Activated naive CD4-positive, alpha-beta T cell treated with Interleukin-2 at 50 U/mL for 16 hours (primary cell): ENCODE measurements around the gene PRKN.

ENCODE experiments used
- DNase-seq: peaks from one replicate; pipeline ENCODE4 v3.0.0-alpha.2; 2020

PRKN gene

DNA sequence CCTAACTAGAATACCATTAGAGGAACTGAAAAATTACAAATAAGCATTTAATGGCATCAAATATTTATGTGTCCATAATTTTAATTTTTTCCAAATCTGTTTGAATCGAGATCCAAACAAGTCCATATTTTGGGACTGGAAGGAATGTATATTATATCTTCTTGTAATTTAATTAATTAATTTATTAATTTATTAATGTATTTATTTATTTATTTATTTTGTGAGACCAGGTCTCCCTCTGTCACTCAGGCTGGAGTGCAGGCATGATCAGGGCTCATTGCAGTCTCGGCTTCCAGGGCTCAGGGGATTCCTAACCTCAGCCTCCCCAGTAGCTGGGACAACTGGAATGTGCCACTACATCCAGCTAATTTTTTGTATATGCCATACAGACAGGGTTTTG, 453.6 kb downstream of the PRKN start:
- DNase-seq = no peak

DNA sequence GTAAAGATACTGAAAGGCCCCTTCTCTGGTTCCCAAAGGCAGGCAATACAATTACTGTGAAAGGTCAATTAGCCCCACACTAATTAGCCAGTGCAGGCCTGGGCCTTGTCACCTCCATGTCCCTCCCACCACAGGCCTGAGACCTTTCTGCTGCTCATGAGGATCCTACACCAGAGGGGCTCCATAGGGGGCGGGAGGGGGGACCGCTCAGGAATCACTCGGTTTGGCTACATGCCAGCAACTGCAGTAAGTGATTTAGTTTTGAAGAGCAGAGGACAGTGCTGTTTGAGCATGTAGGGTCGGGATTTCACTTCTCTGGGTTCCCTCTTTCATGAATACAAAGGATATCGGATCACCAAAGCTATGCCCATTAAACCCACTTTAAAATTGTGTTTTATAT, 455.6 kb downstream of the PRKN start:
- no peak for DNase-seq

DNA sequence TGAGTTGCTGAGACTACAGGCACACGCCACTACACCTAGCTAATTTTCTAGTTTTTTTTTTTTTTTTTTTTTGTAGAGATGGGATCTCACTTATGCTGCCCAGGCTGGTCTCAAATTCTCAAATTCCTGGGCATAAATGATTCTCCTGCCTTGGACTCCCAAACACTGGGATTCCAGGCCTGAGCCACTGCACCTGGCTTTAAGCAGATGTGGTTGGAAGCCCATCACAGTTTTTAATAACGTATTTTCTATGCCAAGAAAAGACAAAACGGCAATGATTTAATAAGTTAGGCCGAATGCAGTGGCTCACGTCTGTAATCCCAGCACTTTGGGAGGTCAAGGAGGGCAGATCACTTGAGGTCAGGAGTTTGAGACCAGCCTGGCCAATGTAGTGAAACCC, 456.6 kb downstream of the PRKN start:
- no peak for DNase-seq

DNA sequence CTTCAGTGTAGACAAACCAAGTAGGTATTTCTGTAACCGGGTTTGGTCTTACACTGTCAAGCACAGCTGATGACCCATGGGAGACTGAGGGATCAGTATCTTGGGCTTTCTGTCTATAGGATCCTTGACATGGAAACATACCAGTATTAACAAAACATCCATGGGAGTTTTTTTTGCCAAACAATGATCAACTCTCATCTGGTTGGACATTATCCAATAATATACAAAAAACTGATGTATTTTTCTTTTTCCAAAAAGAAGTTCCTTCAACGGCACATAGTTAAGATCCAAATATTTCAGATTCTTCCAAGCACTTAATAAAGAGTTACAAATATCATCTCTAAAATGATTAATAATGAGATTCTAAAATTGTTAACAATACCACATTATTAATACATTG, 459.9 kb downstream of the PRKN start:
- DNase-seq = no peak

DNA sequence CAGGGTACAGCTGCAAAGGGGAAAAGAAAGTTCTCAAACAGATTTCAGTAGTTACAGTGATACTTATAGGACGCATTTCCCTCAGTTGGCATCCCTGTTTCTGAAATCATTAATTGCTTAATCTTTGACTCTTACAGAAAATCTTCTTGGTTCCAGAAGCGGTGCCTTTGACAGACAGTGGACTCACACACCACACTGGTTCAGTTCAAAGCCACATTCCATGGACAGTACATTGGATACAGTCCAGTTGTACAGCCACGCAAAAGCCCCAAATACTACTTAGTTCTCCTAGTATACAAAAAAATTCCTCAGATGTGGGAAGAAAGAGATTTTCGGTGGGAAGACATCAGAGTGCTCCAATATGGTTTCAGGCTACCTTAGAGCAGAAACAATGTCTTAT, 460.4 kb downstream of the PRKN start:
- no peak for DNase-seq

DNA sequence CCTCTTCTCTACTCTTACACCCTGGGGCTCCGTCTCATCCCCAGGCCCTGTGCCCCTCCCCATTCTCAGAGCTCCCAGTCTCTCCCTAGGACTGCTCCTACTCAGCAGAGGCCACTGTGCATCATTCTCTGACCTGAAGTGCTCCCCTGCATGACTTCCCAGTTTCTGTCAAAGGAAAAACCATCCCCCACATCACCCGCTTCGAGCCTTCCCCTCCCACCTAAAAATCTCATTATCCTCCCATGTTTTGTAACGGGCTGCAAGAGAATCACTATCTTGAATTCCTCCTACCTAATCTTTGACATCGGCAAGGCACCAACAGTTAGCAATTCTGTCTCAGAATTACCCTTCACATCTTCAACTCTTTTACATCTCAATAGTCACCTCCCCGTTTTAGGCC, 463.0 kb downstream of the PRKN start:
- no peak for DNase-seq

DNA sequence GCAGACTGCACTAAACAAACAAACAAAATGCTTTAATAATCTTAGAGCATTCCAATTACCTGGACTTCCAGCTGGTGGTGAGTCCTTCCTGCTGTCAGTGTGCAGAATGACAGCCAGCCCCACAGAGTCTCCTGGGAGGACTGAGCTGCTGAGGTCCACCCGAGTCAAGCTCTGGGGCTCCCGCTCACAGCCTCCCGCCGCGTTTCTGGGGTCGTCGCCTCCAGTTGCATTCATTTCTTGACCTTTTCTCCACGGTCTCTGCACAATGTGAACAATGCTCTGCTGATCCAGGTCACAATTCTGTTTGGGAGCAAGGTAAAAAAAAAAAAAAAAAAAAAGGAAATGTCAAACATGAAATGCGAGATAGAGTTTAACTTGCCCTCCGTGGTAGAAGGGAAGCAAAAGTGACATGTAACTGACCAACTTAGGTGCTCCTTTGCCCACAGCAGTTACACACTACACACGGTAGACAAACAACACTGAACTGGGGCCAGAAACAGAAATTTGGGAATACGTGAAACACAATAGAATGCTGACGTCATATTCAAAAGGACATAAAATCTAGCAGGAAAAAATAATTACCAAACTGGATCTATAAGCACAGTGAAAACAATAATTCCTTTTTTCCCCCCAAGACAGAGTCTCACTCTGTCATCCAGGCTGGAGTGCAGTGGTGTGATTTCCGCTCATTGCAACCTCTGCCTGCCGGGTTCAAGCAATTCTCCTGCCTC, 464.9 kb downstream of the PRKN start:
- no peak for DNase-seq

DNA sequence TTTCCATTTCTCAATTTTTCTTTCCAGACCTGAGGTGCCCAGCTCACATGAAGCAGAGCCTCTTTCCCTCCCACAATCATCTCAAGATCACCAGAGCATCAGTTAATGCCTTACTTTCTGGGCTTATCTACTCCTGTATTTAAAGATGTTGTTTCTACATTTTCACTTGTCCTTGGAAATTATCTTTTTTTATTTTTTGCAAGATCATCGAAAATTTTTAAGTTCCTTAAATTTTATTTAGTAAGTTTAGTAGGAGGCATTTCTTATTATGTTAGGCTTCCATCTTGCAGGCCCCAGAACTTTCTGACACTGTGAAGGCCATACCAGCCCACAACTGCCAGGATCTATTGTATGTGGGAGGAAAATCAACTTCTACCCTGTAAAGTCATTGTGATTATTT, 466.0 kb downstream of the PRKN start:
- DNase-seq = no peak

DNA sequence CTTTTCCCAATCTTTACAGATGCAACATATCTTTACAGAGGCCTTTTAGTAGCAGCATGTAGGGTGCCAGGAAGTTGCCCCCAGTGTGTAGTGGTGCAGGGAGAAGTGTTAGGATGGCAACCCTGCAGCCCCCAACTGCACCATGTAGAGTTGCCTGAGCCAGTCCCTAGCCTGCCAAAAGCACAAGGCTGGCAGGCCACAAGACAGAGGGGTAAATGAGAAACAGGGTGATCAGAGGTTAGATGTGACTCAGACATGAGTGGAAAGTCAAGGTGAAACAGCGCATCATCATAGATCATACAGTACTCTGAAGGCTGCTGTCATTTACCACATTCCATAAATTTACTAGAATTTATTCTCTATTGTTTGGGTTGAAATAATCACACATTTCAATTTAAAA, 467.5 kb downstream of the PRKN start:
- no peak for DNase-seq

DNA sequence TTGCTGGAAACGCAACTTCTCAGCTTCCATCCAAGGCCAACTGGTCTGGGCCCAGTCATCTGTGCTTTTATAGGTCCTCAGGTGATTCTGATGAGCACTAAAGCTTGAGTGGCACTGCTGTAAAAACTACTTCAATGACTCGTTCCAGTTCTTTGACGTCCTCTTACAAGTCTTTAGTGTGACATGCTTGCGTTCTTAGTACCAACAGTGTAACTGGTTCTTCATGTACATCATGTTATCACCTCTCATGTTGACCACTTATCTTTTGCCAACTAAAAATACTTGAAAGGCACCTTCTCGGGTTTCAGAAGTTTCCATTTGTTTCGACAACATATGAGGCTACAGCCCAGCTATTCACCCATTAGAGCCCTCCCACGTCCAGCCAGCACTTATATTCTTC, 468.9 kb downstream of the PRKN start:
- no peak for DNase-seq

DNA sequence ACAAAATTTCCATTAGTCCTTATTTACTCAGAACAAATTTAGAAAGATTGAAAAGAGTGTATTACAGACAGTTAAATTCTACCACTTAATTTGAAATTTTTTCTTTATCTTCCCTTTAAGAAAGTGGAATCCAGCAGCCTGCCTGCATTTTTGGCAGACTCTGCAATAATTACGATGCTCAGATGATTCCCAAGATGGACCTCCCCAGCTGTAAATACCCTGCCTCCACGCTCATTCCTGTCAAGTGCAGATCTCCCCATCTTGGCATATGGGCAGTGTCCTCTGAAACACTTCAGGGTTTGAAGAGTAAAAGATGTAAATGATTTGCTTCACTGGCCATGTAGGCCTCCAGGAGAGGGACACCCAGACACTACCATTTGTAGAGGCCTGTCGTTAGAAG, 471.2 kb downstream of the PRKN start:
- no peak for DNase-seq

DNA sequence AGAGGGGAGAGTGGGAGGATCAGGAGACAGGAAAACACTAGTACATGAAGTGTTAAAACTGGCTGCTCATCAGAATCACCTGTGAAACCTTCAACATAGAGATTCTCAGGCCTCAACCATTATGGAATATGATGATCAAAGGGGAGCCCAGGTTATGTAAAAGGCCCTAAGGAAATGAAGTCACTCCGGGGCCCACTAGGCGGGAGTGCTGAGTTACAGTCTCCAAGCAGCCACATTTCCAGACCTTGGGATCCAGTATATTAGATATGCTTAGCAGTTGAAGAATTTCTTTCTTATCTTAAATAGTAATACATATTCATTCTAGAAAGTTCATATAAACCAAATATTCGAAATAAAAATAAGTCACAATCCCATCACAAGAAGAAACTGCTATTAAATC, 476.3 kb downstream of the PRKN start:
- DNase-seq = no peak

DNA sequence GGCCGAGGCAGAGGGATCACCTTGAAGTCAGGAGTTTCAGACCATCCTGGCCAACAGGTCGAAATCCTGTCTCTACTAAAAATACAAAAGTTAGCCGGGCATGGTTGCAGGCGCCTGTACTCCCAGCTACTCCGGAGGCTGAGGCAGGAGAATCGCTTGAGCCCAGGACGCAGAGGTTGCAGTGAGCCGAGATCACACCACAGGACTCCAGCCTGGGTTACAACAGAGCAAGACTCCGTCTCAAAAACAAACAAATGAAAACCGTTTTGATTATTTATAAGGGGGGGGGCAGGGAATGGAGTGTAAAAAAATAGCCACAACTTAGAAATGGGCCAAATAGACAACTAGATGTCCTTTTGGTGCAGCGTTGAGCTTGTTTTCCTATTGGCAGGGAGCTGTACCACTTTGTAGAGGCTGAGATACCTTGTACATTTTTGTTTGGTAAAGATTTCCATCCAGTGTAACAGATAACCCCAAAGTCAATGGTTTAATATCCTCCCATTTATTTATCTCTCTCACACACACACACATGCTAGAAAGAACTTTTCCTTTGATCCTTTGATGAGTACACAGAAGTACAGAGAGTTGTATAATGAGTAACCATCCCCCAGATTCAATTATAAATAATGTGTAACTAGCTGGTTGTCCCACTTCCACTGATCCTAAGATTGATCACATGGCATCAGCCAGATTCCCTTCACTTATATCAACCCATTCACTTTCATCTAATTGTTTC, 477.5 kb downstream of the PRKN start:
- no peak for DNase-seq

DNA sequence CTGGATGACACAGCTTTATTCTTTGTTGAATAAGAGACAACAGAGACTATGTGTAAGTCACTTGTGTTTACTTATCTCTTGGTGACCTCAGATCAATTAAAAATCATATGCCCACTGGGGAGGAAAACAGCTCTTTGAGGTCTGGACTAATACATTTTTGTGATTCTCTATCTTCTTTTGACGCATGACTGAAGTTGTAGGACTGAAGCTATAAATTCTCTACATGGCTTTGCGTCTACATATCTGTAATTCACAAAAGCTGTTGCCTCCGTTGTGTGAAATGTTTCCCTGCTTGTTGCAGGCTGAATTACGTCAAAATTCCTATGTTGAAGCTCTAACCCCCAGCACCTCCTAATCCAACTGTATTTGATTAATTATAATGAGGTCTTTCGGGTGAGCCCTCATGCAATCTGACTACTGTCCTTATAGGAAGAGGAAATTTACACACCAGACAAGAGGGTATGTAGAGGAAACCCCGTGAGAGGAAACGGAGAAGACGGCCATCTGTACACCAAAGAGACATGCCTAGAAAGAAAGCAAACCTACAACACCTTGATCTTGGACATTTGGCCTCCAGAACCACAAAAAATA, 481.6 kb downstream of the PRKN start:
- DNase-seq = no peak

DNA sequence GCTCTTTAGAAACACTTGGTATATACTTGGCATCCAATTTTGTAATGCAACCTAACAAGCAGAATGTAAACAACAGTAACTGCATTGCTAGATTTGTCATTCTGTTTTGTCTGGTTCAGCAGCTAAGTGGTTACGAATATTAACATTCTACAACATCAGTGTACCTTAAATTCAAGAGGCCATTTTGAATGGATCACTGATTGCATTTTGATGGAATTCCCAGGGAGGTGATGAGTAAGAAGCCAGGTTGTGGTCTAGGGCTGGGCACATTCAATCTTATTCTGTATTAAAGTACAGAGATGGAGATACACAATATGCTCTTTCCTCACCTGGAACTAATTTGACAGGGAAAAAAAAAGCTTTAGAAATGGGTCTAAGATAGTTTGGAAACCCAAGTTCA, 483.5 kb downstream of the PRKN start:
- no peak for DNase-seq

DNA sequence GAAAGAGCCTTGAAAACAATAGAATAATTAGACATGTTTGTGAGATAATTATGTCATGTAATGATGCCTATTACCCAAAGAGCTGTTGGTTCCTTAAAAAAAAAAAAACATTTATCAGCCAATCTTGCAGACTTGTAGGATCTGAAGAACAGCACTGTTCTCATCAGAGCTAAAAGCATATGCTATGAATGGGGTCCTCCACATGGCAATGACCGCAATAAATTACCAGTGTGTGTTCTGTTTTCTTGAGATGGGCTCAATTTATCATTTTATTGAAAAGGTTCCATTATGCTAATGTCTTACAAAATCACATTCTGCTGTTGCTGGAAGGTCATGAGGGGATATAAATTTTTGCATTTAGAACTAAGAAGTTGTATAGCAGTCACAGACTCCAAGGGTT, 484.7 kb downstream of the PRKN start:
- no peak for DNase-seq

DNA sequence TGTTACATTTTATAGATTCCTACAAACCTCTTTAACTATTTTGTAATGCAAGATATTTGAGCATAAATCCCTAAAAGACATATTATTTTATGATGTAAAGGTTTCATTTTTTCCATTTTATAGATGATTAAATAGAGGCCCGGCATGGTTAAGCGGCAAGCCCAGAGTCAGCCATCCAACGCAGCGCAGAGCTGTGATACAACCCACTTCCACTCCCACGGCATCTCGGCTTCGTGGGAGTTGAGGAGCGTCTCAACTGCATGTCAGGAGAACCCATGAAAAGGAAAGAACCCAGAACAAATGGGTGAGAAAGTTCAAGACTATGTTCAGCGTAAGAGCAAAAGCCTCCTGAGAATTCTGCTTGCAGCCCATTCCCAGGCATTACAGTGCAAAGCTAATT, 488.2 kb downstream of the PRKN start:
- DNase-seq = no peak

DNA sequence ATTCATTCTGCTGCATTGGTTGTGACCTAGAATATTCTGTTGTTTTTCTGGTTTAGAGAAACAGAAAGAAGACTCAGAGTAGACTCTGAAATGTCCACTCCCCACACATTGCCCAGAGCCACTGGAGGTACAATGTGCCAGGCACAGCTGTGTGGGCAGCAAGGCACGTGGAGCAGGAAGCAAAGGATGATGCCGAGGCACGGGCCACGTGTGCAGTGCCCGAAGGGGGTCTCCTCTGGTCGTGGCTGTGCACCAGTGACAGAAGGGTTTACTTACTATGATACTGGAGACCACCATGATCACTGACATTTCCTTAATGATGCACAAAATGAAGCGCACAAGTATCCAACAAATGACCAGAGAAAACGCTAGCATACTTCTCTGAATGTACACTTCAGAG, 488.9 kb downstream of the PRKN start:
- no peak for DNase-seq

DNA sequence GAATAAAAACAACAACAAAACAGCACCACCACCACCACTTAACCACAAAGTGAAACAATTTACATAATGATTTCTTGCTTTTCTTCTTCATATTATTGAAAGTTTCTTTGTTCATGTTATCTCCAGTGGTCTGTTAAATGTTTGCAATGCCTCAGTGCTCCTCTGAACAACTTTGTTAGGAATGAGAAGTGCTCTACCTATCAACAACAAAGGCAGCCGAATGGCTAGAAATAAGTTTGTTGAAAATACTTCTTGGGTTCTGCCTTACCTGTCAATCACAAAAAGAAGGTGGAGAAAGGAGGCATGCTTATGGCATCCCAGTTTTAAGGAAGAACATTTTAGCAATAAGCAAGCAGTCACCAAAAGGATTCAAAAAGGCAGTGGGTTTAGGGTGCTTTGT, 490.2 kb downstream of the PRKN start:
- DNase-seq = no peak

DNA sequence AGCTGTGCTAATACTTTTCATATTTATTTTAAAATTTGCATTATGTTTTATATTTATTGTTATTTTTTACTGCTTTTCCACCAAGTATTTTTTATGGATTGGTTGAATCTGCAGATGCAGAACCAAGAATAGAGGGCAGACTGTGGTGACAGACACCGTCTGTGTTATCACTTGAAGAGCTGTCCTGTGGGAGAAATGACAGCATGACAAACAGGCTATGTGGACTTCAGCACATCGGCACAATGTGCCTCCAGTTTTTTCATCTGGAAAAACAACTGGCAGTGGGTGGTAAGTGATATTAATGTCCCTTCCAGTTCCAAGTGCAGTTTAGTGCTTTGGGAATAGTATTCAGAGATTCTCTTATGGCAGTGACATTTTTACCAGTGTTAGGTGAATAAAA, 492.9 kb downstream of the PRKN start:
- DNase-seq = no peak

DNA sequence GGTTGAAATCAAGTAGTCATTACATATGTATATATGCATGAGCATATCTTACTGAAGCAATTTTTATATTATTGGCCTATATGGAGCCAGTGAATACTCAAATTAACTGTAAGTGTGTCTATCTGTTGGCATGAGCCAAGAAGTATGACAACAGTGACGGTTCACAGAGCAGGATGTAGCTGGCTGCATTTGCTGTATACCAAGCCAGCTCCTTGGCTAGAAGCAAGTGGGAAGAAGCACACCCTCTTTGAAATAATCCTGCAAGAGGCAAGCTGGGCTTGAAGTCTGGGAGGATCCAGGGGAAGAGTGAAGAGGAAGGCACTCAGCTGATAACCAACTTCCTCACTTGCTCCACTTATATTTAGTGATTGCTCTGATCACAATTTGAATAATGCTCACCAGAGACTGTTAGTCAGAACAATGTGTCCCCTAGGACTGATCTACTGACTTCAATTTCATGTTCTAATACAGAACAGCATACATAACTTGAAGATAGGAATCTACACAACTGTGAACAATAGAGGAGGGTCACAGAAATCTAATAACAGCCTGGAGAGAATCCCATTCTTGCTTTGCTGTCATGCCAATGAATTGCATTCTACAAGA, 497.3 kb downstream of the PRKN start:
- DNase-seq = no peak

DNA sequence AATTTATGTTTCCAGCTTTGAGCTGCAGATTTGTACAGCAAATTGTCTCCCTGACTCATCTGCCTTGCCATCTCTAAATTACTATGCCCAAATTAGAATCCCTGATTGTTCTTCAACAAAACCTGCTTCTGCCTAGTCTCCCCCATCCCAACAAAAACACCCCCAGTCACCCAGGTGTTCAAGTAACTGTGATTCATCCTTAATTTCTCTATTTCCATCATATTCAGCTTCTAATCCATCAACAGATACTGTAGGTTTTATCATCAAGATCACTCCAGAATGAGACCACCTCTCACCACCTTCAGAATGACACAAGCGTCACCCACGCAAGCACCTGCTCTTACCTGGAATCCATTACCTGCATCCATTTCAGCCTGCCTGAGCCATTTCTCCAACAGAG, 498.5 kb downstream of the PRKN start:
- no peak for DNase-seq

DNA sequence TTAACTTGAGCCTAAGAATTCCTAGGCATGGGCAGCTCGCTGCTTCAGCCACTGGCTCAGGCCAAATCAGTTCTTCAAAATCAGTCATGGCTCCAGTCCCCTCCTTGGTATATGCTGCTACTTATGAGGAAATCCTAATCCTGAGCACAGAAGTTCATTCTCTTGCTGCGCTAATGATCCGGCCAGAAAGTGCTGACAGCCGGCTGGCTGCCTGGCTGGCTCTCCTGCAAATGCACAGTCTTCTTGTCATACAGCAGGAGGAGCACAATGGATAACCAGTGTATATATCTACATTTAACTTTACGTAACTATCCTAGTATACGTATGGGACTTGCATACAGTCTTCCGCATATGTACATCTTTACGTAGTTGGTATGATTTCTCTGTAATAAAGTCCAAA, 500.8 kb downstream of the PRKN start:
- DNase-seq = no peak

DNA sequence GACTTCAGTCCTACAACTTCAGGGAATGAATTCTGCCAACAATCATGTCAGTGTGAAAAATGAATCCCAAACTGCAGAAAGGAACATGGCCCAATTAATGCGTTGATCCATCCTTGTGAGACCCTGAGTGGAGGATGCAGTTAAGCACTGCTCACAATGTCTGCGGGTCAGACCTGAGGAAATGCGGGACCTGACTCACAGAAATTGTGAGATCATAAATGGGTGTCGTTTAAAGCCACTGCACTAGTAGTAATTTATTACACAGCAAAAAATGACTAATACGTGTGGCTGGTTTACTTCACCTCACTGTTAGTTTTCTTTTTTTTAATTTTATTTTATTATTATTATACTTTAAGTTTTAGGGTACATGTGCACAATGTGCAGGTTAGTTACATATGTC, 505.0 kb downstream of the PRKN start:
- DNase-seq = no peak
